Measurements from ENCODE around the gene CNKSR3.

CNKSR3 gene

DNA sequence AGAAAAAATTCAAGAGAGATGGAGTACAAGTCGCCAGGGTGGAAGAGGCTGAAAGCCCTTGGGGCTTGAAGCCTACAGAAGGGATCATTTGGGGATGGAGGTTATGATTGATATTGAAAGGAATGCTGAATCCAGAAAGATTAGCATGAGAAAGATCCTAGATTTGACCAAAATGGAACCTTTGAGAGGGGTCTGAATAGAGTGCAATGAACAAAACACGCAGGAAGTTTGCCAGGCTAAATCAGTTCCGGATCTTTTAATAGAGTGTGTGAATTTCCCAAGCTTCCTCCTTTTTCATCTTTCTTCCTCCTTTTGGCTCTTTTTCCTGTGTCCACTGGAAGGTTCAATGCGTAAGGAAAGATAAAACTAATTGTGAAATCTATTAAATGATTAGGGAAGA is 169.1 kb downstream of the CNKSR3 start:
- no peak for DNase-seq (ENCODE audit: low read depth in 1 of 2, low spot score in 1 of 2)
- H3K27me3 ChIP-seq (ENCODE audit: insufficient read depth, poor library complexity, severe bottlenecking) = no peaks in the 10 kb centered on the region
- no peak overlapping the region for H3K27ac ChIP-seq (replicated peaks)
- H3K4me3 ChIP-seq (replicated peaks; ENCODE audit: insufficient read depth, low read length) = no peak overlapping the region
- TF ChIP-seq SPI1 (IDR thresholded peaks at IDR 0.05; ENCODE audit: borderline replicate concordance, low read depth) (no peak), GABPA (IDR thresholded peaks at IDR 0.05; ENCODE audit: low read depth) (no peak), POLR2AphosphoS5 (IDR thresholded peaks at IDR 0.05; ENCODE audit: low read depth) (no peak), CTCF (IDR thresholded peaks at IDR 0.05; ENCODE audit: insufficient read depth, low read length) (no peak)
- TF ChIP-seq, protein P1, sequence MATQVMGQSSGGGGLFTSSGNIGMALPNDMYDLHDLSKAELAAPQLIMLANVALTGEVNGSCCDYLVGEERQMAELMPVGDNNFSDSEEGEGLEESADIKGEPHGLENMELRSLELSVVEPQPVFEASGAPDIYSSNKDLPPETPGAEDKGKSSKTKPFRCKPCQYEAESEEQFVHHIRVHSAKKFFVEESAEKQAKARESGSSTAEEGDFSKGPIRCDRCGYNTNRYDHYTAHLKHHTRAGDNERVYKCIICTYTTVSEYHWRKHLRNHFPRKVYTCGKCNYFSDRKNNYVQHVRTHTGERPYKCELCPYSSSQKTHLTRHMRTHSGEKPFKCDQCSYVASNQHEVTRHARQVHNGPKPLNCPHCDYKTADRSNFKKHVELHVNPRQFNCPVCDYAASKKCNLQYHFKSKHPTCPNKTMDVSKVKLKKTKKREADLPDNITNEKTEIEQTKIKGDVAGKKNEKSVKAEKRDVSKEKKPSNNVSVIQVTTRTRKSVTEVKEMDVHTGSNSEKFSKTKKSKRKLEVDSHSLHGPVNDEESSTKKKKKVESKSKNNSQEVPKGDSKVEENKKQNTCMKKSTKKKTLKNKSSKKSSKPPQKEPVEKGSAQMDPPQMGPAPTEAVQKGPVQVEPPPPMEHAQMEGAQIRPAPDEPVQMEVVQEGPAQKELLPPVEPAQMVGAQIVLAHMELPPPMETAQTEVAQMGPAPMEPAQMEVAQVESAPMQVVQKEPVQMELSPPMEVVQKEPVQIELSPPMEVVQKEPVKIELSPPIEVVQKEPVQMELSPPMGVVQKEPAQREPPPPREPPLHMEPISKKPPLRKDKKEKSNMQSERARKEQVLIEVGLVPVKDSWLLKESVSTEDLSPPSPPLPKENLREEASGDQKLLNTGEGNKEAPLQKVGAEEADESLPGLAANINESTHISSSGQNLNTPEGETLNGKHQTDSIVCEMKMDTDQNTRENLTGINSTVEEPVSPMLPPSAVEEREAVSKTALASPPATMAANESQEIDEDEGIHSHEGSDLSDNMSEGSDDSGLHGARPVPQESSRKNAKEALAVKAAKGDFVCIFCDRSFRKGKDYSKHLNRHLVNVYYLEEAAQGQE (IDR thresholded peaks at IDR 0.05; ENCODE audit: insufficient replicate concordance, low read depth) = no peak

All from HL-60 (cell line).